SK-N-SH treated with all-trans-retinoic acid at 6 μM for 48 hours (cell line): Measurements from ENCODE around the gene WDR3.

ENCODE experiments used
- ARNTL ChIP-seq: fragments of 450-650 bp; formaldehyde crosslinking; IDR thresholded peaks from 2 replicates; pipeline ENCODE4 v1.5.0; 2020; ENCODE audit warnings: low read depth, mild to moderate bottlenecking, moderate library complexity, borderline replicate concordance
- CREB5 ChIP-seq: fragments of 250-450 bp; sonication (Bioruptor Pico); IDR thresholded peaks from 2 replicates; pipeline ENCODE4 v1.5.1; 2020; ENCODE audit warnings: low read depth, mild to moderate bottlenecking, moderate library complexity
- CSDC2 ChIP-seq: fragments of 250-450 bp; sonication (Bioruptor Pico); IDR thresholded peaks from 2 replicates; pipeline ENCODE4 v1.5.0; 2020; ENCODE audit warnings: mild to moderate bottlenecking, moderate library complexity
- CSRNP3 ChIP-seq: fragments of 250-450 bp; sonication (Bioruptor Pico); IDR thresholded peaks from 2 replicates; pipeline ENCODE4 v1.5.1; 2021; ENCODE audit warnings: mild to moderate bottlenecking, moderate library complexity
- ESRRG ChIP-seq: fragments of 250-450 bp; sonication (Bioruptor Pico); IDR thresholded peaks from 2 replicates; pipeline ENCODE4 v1.6.1; 2021; ENCODE audit warnings: mild to moderate bottlenecking
- PATZ1 ChIP-seq: fragments of 250-450 bp; sonication (Bioruptor Pico); IDR thresholded peaks from 2 replicates; pipeline ENCODE4 v1.8.0; 2020; ENCODE audit warnings: mild to moderate bottlenecking, moderate library complexity, borderline replicate concordance
- POU6F1 ChIP-seq: fragments of 250-450 bp; sonication (Bioruptor Pico); IDR thresholded peaks from 2 replicates; pipeline ENCODE4 v1.8.0; 2021; ENCODE audit warnings: low read depth, mild to moderate bottlenecking, moderate library complexity, borderline replicate concordance
- SNAI2 ChIP-seq: fragments of 250-450 bp; sonication (Bioruptor Pico); IDR thresholded peaks from 2 replicates; pipeline ENCODE4 v1.5.0; 2020; ENCODE audit warnings: mild to moderate bottlenecking, moderate library complexity
- TSHZ2 ChIP-seq: fragments of 250-450 bp; sonication (Bioruptor Pico); IDR thresholded peaks from 2 replicates; pipeline ENCODE4 v1.5.0; 2020; ENCODE audit warnings: mild to moderate bottlenecking, moderate library complexity
- ZC3H10 ChIP-seq: fragments of 250-450 bp; sonication (Bioruptor Pico); IDR thresholded peaks from 2 replicates; pipeline ENCODE4 v1.5.1; 2021; ENCODE audit warnings: mild to moderate bottlenecking, moderate library complexity
- ZFP3 ChIP-seq: fragments of 250-450 bp; sonication (Bioruptor Pico); IDR thresholded peaks from 2 replicates; pipeline ENCODE4 v1.5.0; 2020; ENCODE audit warnings: mild to moderate bottlenecking, moderate library complexity
- ZFP30 ChIP-seq: fragments of 450-650 bp; formaldehyde crosslinking; IDR thresholded peaks from 2 replicates; pipeline ENCODE4 v1.5.0; 2022; ENCODE audit warnings: mild to moderate bottlenecking, moderate library complexity
- ZNF565 ChIP-seq: fragments of 450-650 bp; formaldehyde crosslinking; conservative IDR thresholded peaks from 2 replicates; pipeline ENCODE4 v1.5.0; 2020; ENCODE audit warnings: low read depth, mild to moderate bottlenecking, moderate library complexity

GRCh38 chr1:117967477-117967876 lies 37.9 kb downstream of the WDR3 start:
- TF ChIP-seq CSDC2 (CRISPR knock-in tag) (no peak), ARNTL (CRISPR knock-in tag) (no peak), CREB5 (CRISPR knock-in tag) (no peak), SNAI2 (no peak), POU6F1 (CRISPR knock-in tag) (no peak), ZFP30 (CRISPR knock-in tag) (no peak), ESRRG (CRISPR knock-in tag) (no peak), TSHZ2 (no peak), ZC3H10 (CRISPR knock-in tag) (no peak), PATZ1 (CRISPR knock-in tag) (no peak), ZNF565 (CRISPR knock-in tag) (no peak), ZFP3 (CRISPR knock-in tag) (no peak), CSRNP3 (CRISPR knock-in tag) (no peak)
